Right hindlimb (tissue), 1 donor: ENCODE measurements around the gene DNAI2.
A peak's percentile ranks its signal among the peaks of the same experiment; 100 is the strongest.

ENCODE experiments used
- DNase-seq: peaks from one replicate; pipeline ENCODE4 v3.0.0-alpha.2; 2018

The DNAI2 gene

DNA sequence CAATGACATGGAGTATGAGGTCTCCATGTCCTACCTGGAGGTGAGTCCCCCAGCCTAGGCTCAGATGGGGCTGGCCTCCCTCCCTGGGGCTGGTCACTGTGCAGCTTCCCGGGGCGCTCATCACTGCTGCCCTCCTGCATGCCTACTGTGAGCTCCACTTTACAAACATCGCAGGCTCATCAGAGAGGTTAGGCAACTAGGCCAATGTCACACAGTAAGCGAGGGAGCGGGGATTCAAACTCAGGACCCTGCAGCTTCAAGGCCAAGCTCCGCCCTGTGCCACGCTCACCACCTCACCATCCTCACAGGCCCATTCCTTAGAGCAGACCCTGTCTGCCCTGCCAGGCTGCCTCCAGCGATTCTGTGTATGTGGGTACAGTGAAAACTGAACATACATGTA lies 69.1 kb downstream of the DNAI2 start:
- DNase-seq = no peak

DNA sequence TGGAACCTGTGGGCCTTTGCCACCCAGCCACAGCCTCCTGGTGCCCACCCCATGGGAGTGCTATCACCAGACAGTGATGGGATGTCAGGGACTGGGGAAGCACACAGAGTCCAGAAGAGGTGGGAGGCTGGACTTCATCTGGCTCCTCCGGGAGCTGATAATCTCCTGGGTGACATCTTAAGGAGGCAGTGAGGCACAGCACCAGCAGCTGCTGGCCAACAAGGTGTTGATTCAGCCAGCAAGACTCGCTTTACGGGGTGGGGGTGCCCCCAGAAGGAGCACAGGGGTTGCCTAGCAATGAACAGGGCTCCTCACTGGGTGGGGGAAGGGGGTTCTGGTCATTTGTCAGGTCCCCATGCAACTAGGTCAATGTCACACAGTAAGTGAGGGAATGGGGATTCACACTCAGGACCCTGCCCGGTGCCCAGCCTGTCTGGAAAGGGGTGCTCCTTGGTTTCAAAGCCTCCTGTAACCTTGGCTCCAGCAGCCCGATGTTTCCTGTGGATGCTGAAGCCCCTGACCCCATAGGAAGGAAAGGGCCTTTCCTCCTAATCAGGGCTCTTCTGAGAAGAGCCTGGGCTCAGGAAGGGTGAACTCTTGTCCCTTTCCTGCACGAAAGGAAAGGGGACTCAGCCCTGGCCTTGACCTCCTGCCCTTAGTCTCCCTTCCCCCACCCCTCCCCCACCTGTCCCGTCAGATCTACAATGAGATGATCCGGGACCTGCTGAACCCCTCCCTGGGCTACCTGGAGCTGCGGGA lies 69.7 kb downstream of the DNAI2 start:
- no peak for DNase-seq

DNA sequence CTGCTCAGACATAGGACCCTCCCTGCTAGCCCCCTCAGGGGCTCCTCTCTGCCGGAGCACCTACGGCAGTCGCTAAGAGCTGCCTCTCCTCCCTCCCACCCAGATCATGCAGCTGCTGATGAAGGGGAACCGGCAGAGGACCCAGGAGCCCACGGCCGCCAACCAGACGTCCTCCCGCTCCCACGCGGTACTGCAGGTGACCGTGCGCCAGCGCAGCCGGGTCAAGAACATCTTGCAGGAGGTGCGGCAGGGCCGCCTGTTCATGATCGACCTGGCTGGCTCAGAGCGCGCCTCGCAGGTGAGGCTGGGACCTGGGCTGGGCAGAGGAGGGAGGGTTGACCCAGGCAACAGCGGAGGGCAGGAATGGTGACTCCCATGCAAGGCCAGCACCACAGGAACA lies 70.6 kb downstream of the DNAI2 start:
- DNase-seq = no peak

DNA sequence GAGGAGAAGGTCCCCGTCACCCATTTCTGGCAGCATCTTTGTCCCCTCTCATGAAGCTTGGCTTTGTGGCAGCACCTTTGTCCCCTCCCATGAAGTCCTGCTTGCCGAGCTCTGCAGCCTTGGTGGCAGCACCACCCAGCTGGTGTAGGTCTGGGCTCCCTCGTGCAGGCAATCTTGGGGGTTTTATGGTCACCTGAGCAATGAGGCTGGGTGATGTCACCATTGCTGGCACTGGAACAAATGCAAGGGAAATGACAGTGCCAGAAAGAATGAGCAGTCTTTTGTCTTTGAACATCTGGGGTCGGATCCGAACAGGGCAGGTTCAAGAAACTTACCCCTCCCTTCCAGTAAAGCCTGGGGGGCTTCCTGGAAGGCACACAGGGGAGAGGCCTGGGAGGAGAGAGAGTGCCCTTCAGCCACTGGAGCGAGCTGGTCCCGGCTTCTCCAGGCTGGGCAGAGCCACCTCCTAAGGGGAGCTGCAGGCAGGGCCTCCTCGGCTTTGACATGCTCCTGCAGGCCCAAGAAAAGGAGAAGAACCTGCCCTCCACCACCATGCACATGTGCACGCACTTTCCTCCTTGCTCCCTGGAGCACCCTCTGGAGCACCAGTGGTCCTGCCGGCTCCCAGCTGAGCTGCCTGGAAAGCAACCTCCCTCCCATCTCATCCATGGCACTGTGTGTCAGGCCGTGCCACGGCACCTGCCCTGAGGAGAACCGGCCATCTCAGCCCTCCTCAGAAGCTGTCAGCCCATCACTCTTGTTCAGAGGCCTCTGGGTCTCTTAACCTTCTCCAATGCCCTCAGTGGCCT lies 71.6 kb downstream of the DNAI2 start:
- DNase-seq = no peak

DNA sequence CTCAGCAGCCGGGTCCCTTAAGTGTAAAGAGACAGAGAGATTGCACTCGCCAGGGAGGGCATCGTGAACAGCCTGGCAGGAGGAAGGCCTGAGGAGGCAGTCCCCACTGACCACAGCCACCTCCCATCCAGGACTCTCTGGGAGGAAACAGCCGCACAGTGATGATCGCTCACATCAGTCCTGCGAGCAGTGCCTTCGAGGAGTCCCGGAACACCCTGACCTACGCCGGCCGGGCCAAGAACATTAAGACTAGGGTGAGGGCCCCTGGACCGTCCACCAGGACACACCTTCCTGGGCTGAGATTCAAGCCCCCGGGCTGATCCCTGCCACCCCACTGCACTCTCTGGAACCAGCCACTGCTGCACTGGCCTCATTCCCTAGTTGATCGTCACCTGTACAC lies 73.6 kb downstream of the DNAI2 start:
- no peak for DNase-seq

DNA sequence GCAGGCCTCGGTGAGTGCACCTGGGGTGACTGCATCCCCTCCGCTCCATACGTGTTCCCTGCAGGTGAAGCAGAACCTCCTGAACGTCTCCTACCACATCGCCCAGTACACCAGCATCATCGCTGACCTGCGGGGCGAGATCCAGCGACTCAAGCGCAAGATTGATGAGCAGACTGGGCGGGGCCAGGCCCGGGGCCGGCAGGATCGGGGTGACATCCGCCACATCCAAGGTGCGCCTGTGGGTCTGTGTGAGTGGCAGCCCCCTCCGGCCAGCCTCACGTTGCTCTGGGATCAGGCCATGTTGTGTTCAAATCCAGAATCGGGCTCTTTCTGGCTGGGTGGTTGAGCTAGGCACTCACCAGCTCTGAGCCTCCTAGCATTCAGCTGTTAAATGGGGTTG lies 75.1 kb downstream of the DNAI2 start:
- DNase-seq = no peak

DNA sequence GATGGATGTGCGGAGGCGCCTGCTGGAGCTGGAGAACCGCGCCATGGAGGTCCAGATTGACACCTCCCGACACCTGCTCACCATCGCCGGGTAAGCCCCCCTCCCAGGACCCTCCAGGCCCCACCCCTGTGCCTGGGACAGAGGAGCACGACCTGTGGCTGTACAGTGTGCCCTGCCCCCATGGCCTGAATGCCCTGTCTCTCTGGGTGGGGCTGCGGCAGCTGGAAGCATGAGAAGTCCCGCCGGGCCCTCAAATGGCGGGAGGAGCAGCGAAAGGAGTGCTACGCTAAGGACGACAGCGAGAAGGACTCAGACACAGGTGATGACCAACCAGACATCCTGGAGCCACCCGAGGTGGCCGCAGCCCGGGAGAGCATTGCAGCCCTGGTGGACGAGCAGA lies 76.5 kb downstream of the DNAI2 start:
- no peak for DNase-seq

DNA sequence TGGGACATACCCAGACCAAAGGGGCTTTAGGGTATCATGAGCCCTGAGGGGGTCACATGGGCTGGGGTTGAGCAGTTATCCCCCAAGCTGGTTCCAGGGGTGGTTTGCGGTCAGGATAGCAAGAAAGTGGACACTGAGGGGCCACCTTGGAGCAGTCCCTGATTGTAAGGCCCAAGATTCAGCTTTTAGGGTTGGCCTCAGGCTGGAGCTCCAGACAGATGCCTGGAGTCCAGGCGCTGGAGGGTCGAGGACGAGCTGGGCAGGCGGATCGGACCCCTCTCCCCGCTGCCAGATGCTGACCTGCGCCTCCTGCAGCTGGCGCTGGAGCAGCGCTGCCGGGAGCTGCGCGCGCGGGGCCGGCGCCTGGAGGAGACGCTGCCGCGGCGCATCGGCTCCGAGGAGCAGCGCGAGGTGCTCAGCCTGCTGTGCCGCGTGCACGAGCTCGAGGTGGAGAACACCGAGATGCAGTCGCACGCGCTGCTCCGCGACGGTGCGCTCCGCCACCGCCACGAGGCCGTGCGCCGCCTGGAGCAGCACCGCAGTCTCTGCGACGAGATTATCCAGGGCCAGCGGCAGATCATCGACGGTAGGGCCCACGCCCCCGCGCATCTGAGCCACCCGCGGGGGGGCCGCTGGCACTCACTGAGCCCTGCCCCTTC lies 77.6 kb downstream of the DNAI2 start:
- no peak for DNase-seq

DNA sequence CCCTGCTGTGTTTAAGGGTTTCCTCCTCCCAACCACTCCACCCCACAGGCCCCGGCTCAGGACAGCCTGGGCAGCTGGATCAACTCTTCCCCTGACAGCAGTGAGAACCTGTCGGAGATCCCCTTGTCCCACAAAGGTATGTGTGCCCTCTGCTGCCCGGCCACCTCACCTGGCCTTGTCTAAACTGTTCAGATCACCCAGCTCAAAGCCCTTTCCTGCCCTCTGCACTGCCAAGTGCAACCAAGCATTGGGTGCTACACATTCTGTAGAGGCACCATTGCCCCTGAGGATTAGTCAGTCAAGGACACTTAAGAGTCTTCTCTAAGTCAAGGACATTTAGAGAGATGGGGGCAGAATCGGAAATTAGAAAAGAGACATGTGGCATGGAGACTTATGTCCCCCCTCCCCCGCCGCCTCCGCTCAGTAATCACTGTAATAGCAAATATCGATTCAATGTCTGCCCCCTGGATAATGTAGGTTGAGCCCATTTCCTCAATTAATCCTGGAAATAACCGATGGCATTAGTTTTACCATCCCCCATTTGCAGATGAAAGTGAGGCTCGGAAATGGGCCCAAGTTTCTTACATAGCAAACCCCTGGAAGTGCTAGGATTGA lies 79.5 kb downstream of the DNAI2 start:
- no peak for DNase-seq

DNA sequence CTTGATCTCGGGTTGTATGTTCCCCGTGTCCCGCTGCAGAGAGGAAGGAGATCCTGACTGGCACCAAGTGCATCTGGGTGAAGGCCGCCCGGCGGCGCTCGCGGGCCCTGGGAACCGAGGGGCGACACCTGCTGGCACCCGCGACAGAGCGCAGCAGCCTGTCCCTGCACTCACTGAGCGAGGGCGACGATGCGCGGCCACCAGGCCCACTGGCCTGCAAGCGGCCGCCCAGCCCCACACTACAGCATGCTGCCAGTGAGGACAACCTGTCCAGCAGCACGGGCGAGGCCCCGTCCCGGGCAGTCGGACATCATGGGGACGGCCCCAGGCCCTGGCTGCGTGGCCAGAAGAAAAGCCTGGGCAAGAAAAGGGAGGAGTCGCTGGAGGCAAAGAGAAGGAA lies 80.1 kb downstream of the DNAI2 start:
- DNase-seq = no peak

DNA sequence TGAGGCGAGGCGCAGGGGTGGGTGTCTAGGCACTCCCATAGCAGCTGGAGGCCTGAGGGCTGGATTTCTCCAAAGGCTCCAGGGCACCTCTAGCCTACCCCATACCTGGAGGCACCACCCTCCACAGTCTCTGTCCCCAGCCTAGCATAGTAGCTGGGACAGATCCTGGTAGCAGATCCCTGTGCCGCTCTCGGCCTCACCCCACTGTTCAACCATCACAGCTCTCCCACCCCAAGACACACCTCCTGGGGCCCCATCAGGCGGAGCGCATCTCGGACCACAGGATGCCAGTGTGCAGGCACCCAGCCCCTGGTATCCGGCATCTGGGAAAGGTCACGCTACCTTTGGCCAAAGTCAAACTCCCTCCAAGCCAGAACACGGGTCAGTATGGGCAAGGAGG lies 80.5 kb downstream of the DNAI2 start:
- DNase-seq = no peak

DNA sequence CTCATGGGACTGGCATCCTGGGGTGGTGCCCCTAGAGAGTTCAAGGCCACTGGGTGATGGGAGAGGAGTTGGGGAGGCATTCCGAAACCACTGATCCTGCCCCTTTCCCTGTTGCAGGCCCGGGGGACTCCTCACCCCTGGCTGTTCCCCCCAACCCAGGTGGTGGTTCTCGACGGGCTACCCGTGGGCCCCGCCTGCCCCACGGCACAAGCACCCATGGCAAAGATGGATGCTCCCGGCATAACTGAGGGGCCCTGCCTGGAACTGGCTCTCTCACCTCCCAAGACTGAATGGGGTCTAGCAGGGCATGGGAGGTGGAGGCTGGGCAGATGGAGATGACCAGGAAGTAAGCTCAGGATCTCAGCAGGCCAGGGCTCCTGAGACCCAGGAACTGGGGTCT lies 81.0 kb downstream of the DNAI2 start:
- no peak for DNase-seq

DNA sequence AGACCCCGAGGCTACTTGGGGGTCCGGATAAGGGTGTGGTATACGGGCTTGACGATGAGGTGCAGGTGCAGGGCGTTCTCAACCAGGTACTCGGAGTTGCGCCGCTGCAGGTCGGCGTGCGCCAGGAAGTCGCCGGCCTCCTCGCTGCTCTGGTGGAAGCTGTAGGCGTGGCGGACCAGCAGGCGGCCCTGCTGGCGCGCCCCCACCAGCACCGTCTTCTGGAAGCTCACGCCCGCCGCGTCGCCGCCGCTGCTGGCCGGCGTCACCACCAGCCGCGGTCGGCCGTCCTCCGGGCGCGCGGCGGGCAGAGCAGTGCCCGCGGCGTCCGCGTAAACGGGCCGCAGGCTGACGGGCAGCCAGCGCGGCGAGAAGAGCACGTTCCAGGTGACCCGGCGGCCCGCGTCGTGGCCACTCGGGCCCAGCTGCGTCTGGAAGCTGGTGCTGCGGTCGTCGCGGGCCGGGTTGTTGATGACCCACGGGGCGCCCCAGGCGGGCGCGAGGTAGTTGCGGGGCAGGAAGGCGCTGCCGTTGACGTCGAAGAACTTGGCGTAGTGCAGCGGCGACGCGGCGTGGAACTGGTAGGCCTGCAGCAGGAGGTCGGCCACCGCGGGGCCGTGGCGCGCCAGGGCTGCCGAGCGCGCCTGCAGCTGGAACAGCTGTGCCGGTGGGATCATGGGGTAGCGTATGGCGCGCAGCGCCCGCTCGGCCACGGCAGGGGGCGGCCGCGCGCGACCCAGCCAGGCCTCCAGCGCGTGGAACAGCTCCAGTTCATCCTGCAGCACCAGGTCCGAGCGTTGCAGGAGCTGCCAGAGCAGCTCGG lies 82.8 kb downstream of the DNAI2 start:
- peak; percentile 50 for DNase-seq

DNA sequence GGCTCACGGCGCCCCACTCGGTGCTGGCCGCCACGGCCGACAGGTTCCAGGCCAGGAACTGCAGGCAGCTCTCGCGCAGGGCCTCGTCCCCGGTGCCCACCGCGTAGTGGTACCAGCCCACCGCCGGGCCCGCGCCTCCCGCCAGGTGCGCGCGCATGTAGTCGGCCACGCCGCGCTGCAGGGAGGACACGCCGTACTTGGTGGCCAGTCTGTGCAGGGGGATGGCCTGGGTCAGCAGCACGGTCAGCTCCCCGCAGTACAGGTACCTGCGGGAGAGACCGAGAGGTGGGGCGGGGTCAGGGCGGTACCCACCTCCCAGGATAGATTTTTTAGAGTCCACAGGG lies 83.4 kb downstream of the DNAI2 start:
- no peak for DNase-seq

DNA sequence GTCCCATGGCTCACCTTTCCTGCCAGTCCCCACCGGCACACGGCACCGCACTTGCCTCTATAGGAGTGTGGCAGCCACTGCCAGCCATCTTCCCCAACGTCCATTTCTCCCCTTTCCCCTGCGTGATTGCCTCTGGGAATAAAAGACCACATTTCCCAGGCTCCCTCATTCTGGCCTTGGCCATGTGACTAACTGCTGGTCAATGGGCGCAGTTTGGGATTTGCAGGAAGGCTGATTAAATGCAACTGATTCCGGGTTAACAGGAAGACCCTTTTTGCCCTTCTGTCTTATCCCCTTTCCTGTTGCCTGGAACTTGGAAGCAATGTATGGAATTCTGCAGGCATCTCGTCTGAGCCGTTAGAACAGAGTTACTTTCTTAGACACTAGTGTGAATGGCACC lies 84.7 kb downstream of the DNAI2 start:
- DNase-seq = no peak

DNA sequence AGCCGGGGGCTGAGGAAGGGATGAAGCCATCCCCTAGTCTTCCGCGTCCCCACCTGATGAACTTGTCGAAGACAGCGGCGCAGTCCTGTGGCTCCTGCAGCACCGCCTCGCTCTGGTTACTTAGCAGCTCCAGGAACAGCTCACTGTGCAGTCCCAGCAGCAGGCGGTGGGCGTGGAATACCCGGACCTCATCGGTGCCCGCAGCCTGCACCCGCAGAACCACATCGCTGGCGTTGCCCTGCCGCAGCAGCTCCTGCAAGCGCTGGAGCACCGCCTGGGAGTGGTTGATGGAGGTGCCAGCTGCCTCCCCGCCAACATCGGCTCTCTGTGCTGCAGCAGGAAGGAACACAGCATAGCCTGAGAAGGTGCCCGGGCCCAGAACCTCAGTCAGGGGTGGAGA lies 85.9 kb downstream of the DNAI2 start:
- DNase-seq = no peak

DNA sequence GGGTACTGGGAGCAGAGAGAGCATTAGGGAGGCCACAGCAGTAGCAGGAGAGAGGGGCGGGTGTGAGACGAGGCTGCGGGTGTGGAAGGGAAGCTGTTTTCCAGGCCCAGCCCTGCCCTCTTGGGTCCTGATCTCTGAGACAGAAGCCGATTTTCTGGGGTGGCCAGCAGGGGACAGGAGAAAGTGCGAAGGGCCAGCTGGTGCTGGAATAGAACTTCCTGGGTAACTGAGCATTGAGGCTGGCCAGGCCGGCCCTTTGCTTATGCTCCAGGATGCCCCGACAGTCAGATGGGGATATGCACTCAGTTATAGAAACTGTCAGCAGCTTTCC lies 86.8 kb downstream of the DNAI2 start:
- DNase-seq = no peak

DNA sequence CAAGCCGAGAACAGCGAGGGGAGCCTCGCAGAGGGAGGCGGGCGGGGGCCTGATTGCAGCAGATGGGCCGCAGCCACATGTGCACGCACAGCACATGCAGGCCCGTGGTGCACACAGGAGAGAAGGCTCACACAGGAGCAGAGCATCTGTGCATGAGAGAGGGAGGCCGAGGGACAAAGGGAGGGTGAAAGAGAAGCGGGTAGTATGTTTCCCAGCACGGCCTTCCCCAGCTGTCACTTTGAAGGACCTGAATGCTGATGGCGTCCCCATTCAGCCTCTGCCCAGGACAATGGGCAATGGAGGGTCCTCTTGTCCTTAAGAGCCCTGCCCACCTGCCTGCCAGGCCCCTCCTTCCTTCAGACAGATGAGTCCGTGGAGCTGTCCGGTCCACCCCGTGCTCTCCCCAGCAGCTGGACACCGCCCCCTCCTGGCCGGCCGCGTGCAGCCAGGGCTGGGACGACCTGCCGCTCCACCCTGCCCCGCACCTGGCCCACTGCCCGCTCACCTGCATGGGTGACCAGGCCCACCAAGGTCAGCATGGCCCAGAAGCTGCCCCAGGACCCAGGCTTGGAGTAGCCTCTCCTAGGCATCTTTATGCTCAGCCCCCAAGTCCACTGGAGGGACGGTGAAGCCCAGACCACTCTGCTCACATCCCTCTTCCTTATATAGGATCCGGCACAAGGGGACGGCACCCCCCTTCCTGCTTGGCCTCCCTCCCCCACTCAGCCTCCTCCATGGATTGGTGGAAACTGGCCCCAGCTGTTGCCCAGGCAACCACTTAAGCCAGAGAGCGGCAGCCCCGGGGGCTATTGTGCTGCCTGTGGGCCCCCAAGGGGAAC lies 87.4 kb downstream of the DNAI2 start, which contains the start of gene BTBD17:
Gene BTBD17 (minus strand): TSS at position 639 of the 839 bp plus-strand sequence. CDS start 49 bp downstream, at position 590.
- peak; percentile 66 for DNase-seq

DNA sequence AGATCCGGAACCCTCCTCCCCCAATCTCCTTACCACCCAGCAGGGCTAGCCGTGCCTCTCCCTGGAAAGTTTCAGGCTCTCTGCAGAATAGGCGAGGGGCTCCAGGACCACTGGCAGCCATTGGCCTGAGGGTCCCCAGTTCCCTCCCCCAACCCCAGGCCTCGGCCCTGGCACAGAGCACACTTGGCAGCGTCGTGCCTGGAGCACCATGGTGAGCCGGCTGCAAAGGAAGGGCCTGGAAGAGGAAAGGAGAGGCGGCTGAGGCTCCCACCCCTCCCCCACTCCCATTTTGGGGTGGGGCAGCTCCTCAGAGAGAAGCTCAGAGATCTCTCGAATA lies 88.0 kb downstream of the DNAI2 start:
- no peak for DNase-seq

DNA sequence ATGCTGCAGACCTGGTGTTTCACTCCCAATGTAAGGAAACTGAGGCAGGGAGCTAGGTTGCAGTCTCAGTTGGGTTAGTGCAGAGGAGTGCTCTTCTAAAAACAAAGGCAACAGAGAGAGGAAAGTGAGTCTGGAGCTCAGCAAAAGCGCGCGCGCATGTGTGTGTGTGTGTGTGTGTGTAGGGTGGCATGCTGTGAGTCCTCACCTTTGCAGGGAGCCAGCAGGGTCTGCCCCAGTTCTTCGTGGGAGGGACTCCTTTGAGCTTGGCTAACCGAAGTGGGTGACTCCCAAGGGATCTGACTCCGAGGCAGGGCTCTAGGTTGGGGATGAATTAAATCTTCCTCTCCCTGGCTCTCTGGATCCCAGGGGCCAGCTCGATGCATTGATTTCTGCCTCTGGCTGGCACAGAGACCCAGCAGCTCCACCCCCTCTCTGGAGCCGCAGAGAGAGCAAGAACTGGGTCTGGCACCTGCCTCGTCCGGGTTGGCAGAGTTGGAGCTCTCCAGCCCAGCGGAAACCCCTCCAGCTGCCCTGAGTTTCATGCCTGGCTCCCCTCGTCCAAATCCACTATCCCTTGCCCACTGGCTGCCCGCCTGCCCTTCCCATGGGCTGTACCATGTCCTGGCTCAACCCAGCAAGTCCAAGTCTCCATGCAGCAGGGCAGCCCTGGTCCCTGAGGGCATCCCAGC lies 88.9 kb downstream of the DNAI2 start:
- peak; percentile 57 for DNase-seq
